ENCODE measurements around the gene PSMD4.

The PSMD4 gene

GRCh38 chr1:151309811-151310323 lies 55.3 kb downstream of the PSMD4 start:
- DNase-seq = no peak

GRCh38 chr1:151311011-151311410 lies 56.5 kb downstream of the PSMD4 start:
- no peak for DNase-seq

- DNase-seq = no peak
These were observed 57.2 kb downstream of the PSMD4 start for GRCh38 chr1:151311589-151312331.

- DNase-seq = no peak
These were observed 57.9 kb downstream of the PSMD4 start for GRCh38 chr1:151312411-151312810.

GRCh38 chr1:151312826-151313225 lies 58.3 kb downstream of the PSMD4 start:
- DNase-seq = no peak

- no peak for DNase-seq
These were observed 59.0 kb downstream of the PSMD4 start for GRCh38 chr1:151313501-151313900.

DNA sequence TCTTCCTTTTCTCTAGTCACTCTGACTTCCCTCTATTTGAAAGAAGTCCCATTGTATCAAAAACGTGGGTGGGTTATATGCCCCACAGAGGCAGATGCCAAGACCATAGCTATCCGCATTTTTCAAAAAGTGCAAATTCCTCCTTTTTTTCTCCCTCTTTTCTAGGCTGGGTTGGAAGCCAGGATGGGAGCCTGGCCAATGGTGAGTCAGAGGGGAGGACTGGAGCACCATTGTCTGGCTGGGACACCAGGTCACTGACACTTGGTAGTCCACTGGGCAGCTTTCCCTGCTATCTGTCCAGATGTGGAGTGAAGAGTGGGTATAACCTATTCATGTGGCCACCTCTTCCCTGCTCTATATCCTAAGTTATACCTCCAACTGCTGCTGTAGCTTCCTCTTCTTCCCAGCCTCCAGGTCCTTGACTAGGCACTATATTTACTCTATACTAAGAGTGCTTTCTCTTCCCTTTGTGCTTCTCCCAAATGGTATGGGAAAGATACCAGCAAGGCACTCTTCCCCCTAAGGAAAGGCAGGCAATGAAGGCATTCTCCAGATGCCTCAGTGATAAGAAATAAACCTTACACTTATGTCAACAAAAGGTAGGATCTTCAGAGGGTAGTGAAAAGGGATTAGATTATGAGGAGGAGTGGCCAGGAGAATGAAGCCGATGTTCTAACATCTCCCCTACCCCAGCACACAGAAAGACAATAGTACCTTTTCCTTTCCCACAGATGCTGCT lies 59.8 kb downstream of the PSMD4 start:
- DNase-seq = no peak

DNA sequence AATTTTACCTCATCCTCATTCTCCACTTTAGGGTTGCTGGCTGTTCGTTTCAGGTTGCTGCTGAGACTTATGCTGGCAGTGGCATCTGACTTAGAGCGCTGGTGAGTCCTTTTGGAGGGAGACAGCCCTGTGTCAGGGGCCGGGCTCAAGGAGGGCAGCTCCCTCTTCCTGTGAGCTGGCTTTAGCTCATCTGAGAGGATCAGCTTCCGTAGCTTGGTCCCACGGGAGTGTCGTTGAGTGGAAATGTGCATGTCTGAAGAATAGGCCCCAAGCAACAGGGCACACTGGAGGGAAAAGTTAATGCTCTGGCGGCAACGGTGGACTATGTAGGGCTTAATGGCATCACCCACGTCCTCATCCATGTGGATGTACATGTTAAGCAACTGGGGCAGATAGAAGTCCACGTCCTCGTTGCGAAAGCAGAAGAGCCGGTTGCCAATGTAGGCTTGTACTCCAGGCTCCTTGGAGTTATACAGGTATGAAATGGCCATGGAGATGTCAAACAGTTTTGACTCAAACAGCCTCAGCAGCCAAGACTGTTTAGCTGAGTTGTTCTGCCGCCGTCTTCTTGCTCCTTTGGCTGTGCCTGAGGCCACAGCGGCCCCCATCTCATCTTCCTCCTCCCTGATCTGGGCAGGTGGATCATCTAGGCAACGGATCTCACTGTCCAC lies 61.2 kb downstream of the PSMD4 start:
- no peak for DNase-seq

All from NCI-H187 (cell line).